ENCODE results near the gene CPAMD8. TPM values are rescaled to one million over a fixed set of nuclear protein-coding genes. Genes with fewer than 3 reads are reported as not detected.

The CPAMD8 gene
- total and polyA plus RNA-seq, 9 of the 15 experiments (the other 6 are each of a cell fraction or from before 2014, with no cell fraction given), result 0.20 to 2.1 (median 1.3) TPM

- Histone ChIP-seq H4K20me1 (replicated peaks; ENCODE audit: control insufficient read depth, insufficient read depth, low read length) (no peaks in the 10 kb centered on the region), H2AFZ (ENCODE audit: low read depth, low read length) (0 out of 2 replicates have a peak overlapping the region, but pooled peaks have one; percentile 26), H3K4me1 (replicated peaks in 1 of 2; ENCODE audit: control insufficient read depth in 2 of 2, insufficient read depth in 2 of 2, low read length in 2 of 2) (peaks cover 0 to 2% of the 10 kb centered on the region in 2 experiments; a peak in 2 of 5 replicates), H3K4me2 (ENCODE audit: insufficient read depth, low read length) (no peak overlapping the region), H3K9ac (ENCODE audit: insufficient read depth in 1 of 2, low read depth in 2 of 2, low read length in 2 of 2) (no peak overlapping the region), H3K4me3 (no peak overlapping the region), H3K36me3 (ENCODE audit: control insufficient read depth, insufficient read depth, low read length) (no peaks in the 10 kb centered on the region), H3K27me3 (ENCODE audit: control insufficient read depth in 2 of 2, insufficient read depth in 2 of 2, low read length in 2 of 2) (peaks cover 9 to 12% of the 10 kb centered on the region in 2 experiments; a peak in 3 of 5 replicates), H3K79me2 (ENCODE audit: control insufficient read depth, insufficient read depth, low read length) (no peaks in the 10 kb centered on the region), H3K27ac (ENCODE audit: extremely low read depth, low read depth, low read length) (no peak overlapping the region), H3K9me1 (ENCODE audit: control insufficient read depth, insufficient read depth, low read length) (no peaks in the 10 kb centered on the region), H3K9me3 (replicated peaks; ENCODE audit: control insufficient read depth, insufficient read depth, low read depth, low read length) (peaks cover 2% of the 10 kb centered on the region; the same call in 1 of the 2 replicates)
- FAIRE-seq (no peak), ATAC-seq (no peak), DNase-seq (ENCODE audit: extremely low read depth in 1 of 4, low spot score in 3 of 4) (no peak)
- POLR2A ChIA-PET, result interaction anchor here (0.6 to 1.5 kb wide), 4 partner anchors 12 to 312 kb away, joined by 3 to 4 read pairs (median 3); no protein-coding TSS in a partner anchor
- in situ Hi-C loops (cut with MboI), result no loop called here
- TF ChIP-seq ATF1 (CRISPR knock-in tag; IDR thresholded peaks at IDR 0.05) (no peak), ATF1 (tag; IDR thresholded peaks at IDR 0.05) (no peak), SETDB1 (IDR thresholded peaks at IDR 0.05; ENCODE audit: low read length) (no peak), LEF1 (IDR thresholded peaks at IDR 0.05) (no peak), NFE2L1 (tag; IDR thresholded peaks at IDR 0.05; ENCODE audit: borderline replicate concordance, low read depth) (no peak), ARID4B (CRISPR knock-in tag; IDR thresholded peaks at IDR 0.05) (no peak), ZFX (CRISPR knock-in tag; IDR thresholded peaks at IDR 0.05) (no peak), CBX1 (IDR thresholded peaks at IDR 0.05; ENCODE audit: low read depth) (no peak), ZKSCAN1 (IDR thresholded peaks at IDR 0.05; ENCODE audit: low read depth, low read length) (no peak), NBN (IDR thresholded peaks at IDR 0.05; ENCODE audit: low read depth) (no peak), ZNF780A (CRISPR knock-in tag; IDR thresholded peaks at IDR 0.05) (no peak), ZNF347 (CRISPR knock-in tag; IDR thresholded peaks at IDR 0.05; ENCODE audit: low read depth) (no peak), IRF1 (CRISPR knock-in tag; IDR thresholded peaks at IDR 0.05; ENCODE audit: borderline replicate concordance) (no peak), ZNF408 (CRISPR knock-in tag; IDR thresholded peaks at IDR 0.05; ENCODE audit: low read depth) (no peak), ZNF561 (CRISPR knock-in tag; conservative IDR thresholded peaks at IDR 0.05) (no peak), MBD2 (IDR thresholded peaks at IDR 0.05; ENCODE audit: borderline replicate concordance, low read depth) (no peak)
- intact Hi-C loops (cut with micrococcal nuclease), result no loop called here
- BruUV-seq (replicated peaks), result no TSS peak
- WGBS (ENCODE audit: insufficient coverage, low coverage, missing lambda C conversion rate), result 8% methylated on average over 1 of the region's 1 CpG
- CTCF ChIA-PET (ENCODE audit: low intra/inter-chr PET ratio), result no interaction called here
Measured at GRCh38 chr19:17021328-17021727, 5.3 kb downstream of the CPAMD8 start.
